Activated CD8-positive, alpha-beta memory T cell treated with anti-CD3 and anti-CD28 coated beads, Interleukin-2, amount 10 ng/mL, durations not matched to agents 7 days and 5 days (primary cell): ENCODE results near the gene PBX1. TPM values are rescaled to one million over a fixed set of nuclear protein-coding genes. Genes with fewer than 3 reads are reported as not detected.

Experiments
- ATAC-seq: fragments of 150-1000 bp; cut with Tn5 transposase; one replicate; pipeline ENCODE4 v1.10.0; 2021; ENCODE audit warnings: moderate library complexity
- CTCF ChIA-PET: fragments of 350-600 bp; sonication (Branson Sonifier 250); formaldehyde crosslinking; loops from one replicate; lab custom pipeline; 2021; ENCODE audit warnings: antibody characterized with exemption; lab: Charles Lee
- DNase-seq: peaks from one replicate; pipeline ENCODE4 v3.0.0-alpha.2; 2020
- H3K27ac Mint-ChIP-seq: one replicate; pipeline ENCODE4 v1.8.0; 2021; ENCODE audit warnings: mild to moderate bottlenecking, mixed read lengths
- H3K27me3 Mint-ChIP-seq: one replicate; pipeline ENCODE4 v1.8.0; 2021; ENCODE audit warnings: mixed read lengths
- H3K36me3 Mint-ChIP-seq: one replicate; pipeline ENCODE4 v1.8.0; 2021; ENCODE audit warnings: mild to moderate bottlenecking, mixed read lengths
- H3K4me1 Mint-ChIP-seq: one replicate; pipeline ENCODE4 v1.8.0; 2021; ENCODE audit warnings: mixed read lengths
- H3K4me3 Mint-ChIP-seq: one replicate; pipeline ENCODE4 v1.8.0; 2021; ENCODE audit warnings: mild to moderate bottlenecking, moderate library complexity, mixed read lengths
- H3K9me3 Mint-ChIP-seq: one replicate; pipeline ENCODE4 v1.8.0; 2022; ENCODE audit warnings: low read depth, mixed read lengths
- total RNA-seq, 2 experiments: library from RNA; stranded (reverse); gene quantifications; one replicate each; pipeline ENCODE4 v1.2.3, GENCODE V29; 2021

The PBX1 gene
- total RNA-seq, 2 experiments from 2014 or later = not detected

DNA sequence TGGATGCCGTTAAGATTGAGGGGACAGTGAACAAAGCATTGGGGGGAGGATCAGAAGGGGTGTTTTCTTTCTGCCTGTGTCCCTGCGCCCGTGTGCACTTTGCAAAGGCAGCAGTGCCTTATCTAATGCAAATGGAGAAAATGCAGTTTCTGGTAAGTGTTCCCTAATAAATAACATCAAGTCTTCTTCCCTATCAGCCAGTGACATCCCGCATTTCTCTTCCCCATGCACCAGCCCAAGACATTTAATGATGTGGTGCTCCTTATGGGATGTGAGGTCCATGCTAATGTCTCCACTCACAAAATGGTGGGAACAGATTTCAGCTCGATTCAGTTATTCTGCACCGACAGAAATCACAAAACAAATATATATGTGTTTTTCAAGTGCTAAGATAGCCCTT is 111.8 kb downstream of the PBX1 start:
- DNase-seq = no peak
- no peak overlapping the region for H3K4me3 Mint-ChIP-seq
- no peak for ATAC-seq
- no peaks in the 10 kb centered on the region for H3K36me3 Mint-ChIP-seq
- H3K27me3 Mint-ChIP-seq = no peaks in the 10 kb centered on the region
- H3K4me1 Mint-ChIP-seq = no peaks in the 10 kb centered on the region
- CTCF ChIA-PET = no interaction called here
- H3K27ac Mint-ChIP-seq = no peak overlapping the region
- peaks cover 8% of the 10 kb centered on the region for H3K9me3 Mint-ChIP-seq

DNA sequence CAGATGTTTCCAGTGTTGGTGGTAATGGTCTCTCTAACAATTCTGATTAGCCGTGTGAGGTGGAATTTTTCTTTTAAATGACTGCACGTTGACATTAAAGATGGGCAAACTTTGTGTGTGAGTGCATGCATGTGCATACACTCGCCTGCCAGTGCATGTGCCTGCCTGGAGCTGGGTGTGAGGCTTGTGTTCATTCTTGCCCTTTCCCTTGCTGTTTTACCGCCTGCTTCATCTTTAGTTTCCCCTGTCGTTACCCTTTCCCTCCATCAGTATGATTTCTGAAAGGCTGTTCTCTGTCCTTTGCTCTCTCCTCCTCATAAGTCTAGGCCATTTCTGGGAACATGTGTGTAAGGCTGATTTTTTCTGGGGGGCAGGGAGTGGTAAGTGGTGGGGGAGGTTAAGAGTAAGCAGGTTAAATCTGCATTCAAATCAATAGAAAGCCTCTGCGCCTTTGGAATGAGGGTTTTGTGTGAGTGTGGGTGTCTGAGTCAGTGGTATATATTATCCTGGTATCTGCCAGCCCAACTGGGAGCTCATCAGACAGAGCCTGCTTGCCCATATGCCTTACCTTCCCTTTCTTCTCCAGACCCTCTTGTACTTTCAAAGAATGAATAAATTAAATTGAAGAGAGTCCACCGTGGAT is 112.5 kb downstream of the PBX1 start:
- no peak overlapping the region for H3K27ac Mint-ChIP-seq
- DNase-seq (no peak), ATAC-seq (no peak)
- no peaks in the 10 kb centered on the region for H3K27me3 Mint-ChIP-seq
- H3K4me1 Mint-ChIP-seq = no peaks in the 10 kb centered on the region
- CTCF ChIA-PET = no interaction called here
- H3K36me3 Mint-ChIP-seq = no peaks in the 10 kb centered on the region
- no peak overlapping the region for H3K4me3 Mint-ChIP-seq
- H3K9me3 Mint-ChIP-seq = peaks cover 9% of the 10 kb centered on the region

DNA sequence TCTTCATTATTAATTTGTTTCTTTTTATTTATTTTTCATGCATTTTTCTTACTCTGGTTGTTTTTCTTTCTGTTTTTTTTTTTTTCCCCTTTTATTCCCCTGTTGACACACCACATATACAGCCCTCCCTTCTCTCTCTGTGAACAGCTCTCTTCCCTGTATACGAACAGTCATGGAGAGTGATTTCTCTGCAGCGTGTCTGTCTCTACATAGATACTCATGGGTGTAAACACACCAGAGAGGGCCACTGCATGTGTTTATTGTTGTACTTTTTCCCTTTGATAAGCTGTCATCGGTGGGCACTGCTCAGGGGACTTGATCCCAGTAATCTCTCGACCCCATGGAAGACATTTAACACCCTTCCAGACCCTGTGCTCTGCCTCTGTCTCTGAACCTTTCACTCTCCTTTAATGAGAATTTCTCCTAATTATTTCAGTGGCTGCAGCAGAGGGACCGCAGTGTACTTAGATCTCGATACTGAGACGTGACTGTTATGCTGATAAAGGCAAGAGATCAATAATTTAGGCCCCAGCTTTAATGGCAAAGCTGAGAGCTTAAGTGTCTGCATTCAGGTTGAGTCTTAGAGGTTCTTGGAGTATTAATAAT is 113.1 kb downstream of the PBX1 start:
- H3K4me1 Mint-ChIP-seq = no peaks in the 10 kb centered on the region
- DNase-seq = no peak
- CTCF ChIA-PET = no interaction called here
- no peak overlapping the region for H3K27ac Mint-ChIP-seq
- H3K4me3 Mint-ChIP-seq = no peak overlapping the region
- H3K36me3 Mint-ChIP-seq = no peaks in the 10 kb centered on the region
- H3K27me3 Mint-ChIP-seq = no peaks in the 10 kb centered on the region
- peaks cover 9% of the 10 kb centered on the region for H3K9me3 Mint-ChIP-seq
- no peak for ATAC-seq

DNA sequence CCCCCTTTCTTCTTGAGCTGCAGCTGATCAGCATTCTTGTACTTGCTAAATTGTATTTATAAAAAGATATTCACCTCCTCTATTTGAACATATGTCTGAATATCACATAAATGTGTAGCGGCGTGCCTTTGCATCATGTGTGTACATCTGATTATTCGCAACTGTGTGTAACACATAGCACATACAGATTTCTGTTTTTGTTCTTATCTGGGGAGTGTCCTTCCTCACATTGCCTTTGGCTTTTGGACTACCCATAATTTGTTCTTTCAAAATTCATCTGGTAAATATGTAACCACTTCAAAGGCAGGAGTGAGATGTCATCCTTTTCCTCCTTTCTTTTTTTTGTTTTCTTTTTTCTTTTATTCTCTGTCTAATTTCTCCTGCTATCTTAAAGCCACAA is 113.6 kb downstream of the PBX1 start:
- CTCF ChIA-PET = no interaction called here
- Mint-ChIP-seq H3K36me3 (no peaks in the 10 kb centered on the region), H3K4me3 (no peak overlapping the region), H3K4me1 (no peaks in the 10 kb centered on the region), H3K27ac (no peak overlapping the region), H3K27me3 (no peaks in the 10 kb centered on the region), H3K9me3 (peaks cover 9% of the 10 kb centered on the region)
- DNase-seq (no peak), ATAC-seq (no peak)

DNA sequence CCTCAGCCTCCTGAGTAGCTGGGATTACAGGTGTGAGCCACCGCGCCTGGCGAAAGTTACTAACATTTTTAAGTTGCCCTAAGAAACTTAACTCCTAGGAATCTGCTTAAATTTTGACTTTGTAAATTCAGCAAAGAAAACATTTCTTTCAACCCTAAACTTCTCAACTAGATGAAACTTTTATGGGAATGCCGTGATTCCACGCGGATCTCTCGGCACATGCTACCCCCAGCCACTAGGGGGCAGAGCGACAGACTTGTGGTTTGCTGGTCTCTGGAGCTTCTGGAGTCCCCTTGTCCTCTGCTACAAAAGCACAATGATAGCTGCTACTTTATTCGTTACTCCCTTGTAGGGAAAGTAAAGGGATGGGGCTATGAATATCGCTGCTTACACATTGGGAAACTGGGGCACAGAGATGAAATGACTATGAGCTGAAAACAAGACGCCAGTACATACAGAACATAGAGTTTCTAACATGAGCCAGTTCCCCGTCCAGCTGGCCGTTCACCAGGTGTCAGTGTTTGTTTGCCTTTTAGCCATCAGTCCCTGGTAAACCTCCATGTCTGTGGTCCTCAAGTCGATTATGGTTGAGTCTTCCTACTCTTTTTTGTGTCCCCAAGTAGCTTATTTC is 114.7 kb downstream of the PBX1 start:
- no peak for DNase-seq
- H3K4me1 Mint-ChIP-seq = no peaks in the 10 kb centered on the region

DNA sequence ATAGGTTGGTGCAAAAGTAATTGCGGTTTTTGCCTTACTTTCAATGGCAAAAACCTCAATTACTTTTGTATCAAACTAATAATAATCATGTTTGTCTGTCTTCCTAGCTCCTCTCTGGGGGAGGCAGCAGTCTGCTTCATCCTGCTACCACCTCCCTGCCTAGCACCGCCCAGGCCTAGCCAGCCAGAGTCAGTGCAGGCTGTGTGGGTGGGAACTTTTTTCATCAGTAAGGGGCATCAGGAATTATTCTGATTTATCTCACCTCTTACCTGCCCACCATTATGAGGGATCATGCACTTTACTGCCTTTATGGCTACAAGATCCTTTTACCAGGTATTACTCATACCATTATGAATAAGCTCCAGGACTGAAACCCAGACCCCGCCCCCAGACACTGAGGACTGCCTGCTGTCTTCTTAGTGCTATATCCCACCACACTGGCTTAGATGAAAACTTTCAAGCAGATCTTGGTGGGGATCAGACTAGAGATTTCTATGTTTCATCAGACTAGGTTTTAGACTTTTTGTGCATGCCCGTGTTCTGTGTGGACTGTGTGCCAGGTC is 116.4 kb downstream of the PBX1 start:
- no peak for DNase-seq
- peaks cover 2% of the 10 kb centered on the region for H3K9me3 Mint-ChIP-seq
- no peak overlapping the region for H3K4me3 Mint-ChIP-seq
- CTCF ChIA-PET = no interaction called here
- no peak for ATAC-seq
- no peaks in the 10 kb centered on the region for H3K36me3 Mint-ChIP-seq
- H3K27me3 Mint-ChIP-seq = no peaks in the 10 kb centered on the region
- H3K27ac Mint-ChIP-seq = no peak overlapping the region
- no peaks in the 10 kb centered on the region for H3K4me1 Mint-ChIP-seq

More for the DNA sequence above, 114.7 kb downstream of the PBX1 start:
- no peak overlapping the region for H3K27ac Mint-ChIP-seq
- no peak for ATAC-seq
- CTCF ChIA-PET = interaction anchor here (1.3 kb wide), 1 partner anchor 8 kb away, joined by 4 read pairs; no protein-coding TSS in a partner anchor
- H3K27me3 Mint-ChIP-seq = no peaks in the 10 kb centered on the region
- H3K36me3 Mint-ChIP-seq = no peaks in the 10 kb centered on the region
- H3K9me3 Mint-ChIP-seq = peaks cover 9% of the 10 kb centered on the region
- H3K4me3 Mint-ChIP-seq = no peak overlapping the region

DNA sequence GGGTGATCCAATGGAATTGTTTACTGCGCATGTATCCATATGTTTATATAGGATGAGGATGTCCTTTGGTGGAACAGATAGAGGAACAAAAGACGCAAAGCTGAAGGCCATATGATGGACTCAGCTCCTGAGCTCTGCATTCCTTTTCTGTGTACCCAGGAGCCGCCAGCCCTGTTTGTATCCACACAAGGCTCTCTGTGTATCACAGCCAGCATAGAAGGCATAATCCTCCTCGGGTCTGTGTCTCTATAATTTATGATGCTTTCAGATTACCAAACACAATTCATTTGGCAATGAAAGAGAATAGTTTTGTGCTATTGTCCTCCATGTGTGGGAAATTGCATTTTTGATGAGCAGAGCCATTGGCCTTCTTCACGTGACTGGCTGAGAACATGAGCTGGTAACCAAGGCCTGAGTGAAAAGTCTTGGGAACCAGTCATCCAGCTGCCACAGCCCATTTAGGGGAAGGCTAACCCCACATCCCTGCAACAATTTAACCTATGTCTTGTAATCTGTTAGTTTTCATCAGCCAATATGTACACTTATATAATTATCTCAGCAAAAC is 119.2 kb downstream of the PBX1 start:
- Mint-ChIP-seq H3K4me1 (no peaks in the 10 kb centered on the region), H3K4me3 (no peak overlapping the region), H3K27me3 (no peaks in the 10 kb centered on the region), H3K27ac (no peak overlapping the region), H3K36me3 (no peaks in the 10 kb centered on the region), H3K9me3 (peaks cover 2% of the 10 kb centered on the region)
- no peak for DNase-seq
- CTCF ChIA-PET = no interaction called here
- ATAC-seq = no peak

DNA sequence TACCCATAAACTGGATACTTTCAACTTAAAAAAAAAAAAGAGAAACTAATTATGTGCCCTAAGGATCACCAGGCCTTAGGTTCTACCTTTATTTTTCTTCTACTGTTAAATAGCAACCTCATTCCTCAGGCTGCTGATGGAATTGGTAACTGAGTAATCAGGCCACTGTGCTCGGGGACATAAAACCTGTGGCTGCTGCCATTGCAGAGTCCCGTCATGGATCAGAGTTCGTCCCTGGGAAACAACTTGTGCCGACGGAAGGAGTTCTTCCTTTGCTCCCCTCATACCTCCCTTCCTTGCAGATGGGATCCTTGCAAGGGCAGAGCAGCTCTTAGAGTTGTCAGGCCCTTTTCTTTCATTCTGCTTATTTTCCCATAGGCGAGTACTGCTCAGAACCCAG is 123.6 kb downstream of the PBX1 start:
- H3K4me1 Mint-ChIP-seq = no peaks in the 10 kb centered on the region
- no peaks in the 10 kb centered on the region for H3K9me3 Mint-ChIP-seq
- H3K36me3 Mint-ChIP-seq = no peaks in the 10 kb centered on the region
- DNase-seq (no peak), ATAC-seq (no peak)
- CTCF ChIA-PET = interaction anchor here (0.9 kb wide), 1 partner anchor 9 kb away, joined by 4 read pairs; no protein-coding TSS in a partner anchor
- no peak overlapping the region for H3K4me3 Mint-ChIP-seq
- no peaks in the 10 kb centered on the region for H3K27me3 Mint-ChIP-seq
- no peak overlapping the region for H3K27ac Mint-ChIP-seq

DNA sequence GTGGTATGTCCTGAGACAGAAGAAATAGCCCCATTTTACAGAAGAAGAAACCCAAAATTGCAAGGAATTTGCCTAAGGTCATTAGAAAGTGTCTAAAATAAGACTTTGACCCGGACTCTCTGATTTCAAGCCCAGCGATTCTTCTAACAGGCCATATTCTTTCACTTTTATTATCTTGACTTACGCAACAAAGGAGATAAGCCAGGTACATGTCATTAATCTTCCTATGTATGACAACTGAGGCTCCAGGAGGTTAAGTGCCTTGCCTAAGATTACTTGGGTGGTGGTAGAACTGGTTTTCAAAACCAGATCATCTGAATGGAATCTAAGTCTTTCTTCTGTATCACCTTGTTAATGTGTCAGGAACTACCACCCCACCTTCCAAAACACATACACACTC is 124.3 kb downstream of the PBX1 start:
- no peak for DNase-seq
- Mint-ChIP-seq H3K36me3 (no peaks in the 10 kb centered on the region), H3K4me1 (no peaks in the 10 kb centered on the region), H3K4me3 (no peak overlapping the region), H3K9me3 (no peaks in the 10 kb centered on the region), H3K27me3 (no peaks in the 10 kb centered on the region), H3K27ac (no peak overlapping the region)
- no peak for ATAC-seq
- CTCF ChIA-PET = no interaction called here

DNA sequence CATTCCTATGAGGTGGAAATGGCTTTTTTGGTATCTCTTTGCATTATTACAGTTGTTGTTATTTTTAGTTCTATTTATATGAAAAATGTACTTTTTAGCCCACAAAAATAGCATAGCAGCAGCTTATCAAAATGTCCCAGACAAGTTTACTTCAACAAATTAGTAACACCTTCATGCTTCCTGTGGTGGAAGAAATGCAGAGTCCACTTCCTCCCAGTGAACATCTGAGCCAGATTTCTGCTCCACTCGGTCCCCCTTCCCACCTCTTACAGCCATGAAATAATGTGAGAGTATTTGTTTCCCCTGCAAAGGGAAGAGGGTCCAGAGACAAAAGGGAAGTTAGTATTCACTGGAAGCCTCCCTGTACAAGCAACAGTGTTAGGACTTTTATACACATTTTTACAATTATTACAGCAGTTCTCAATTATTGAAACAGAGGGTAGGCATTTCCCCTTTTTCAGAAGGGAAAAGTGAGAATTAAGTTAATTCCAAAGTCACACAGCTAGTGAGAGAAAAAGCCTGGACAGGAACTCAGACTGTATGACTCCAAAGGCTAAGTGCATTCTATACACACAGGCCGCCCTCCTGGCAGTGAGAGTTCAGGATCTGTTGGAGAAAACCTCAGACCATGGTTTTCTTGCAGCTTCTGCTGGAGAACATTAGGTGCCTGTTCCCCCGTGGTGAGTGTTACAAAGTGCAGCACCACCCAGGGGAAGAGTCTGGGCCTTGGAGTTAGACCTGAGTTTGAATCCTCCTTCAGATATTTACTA is 126.5 kb downstream of the PBX1 start:
- Mint-ChIP-seq H3K4me1 (no peaks in the 10 kb centered on the region), H3K4me3 (no peak overlapping the region), H3K27me3 (no peaks in the 10 kb centered on the region), H3K9me3 (no peaks in the 10 kb centered on the region), H3K36me3 (no peaks in the 10 kb centered on the region), H3K27ac (no peak overlapping the region)
- ATAC-seq (no peak), DNase-seq (no peak)
- CTCF ChIA-PET = no interaction called here

DNA sequence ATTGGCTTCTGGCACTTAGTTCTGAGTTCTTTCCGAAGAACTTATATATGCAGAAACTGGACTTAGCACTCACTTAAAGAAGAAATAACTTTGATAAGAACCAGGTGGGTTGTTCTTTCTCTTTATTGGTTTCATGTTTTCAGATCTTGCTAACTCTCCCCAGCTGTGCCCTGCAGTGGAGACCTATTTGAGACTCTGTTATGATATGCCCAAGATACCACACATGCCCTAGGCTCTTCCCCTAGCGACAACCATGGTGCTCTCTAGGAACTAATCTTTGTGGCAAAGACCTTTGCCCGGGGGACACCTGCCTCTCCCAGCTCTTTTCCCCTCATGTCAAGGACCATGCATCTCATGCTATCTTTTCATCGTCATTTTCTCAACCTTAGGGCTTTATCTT is 128.8 kb downstream of the PBX1 start:
- CTCF ChIA-PET = no interaction called here
- Mint-ChIP-seq H3K4me3 (no peak overlapping the region), H3K27ac (no peak overlapping the region), H3K27me3 (no peaks in the 10 kb centered on the region), H3K4me1 (no peaks in the 10 kb centered on the region), H3K9me3 (no peaks in the 10 kb centered on the region), H3K36me3 (no peaks in the 10 kb centered on the region)
- DNase-seq (no peak), ATAC-seq (no peak)

DNA sequence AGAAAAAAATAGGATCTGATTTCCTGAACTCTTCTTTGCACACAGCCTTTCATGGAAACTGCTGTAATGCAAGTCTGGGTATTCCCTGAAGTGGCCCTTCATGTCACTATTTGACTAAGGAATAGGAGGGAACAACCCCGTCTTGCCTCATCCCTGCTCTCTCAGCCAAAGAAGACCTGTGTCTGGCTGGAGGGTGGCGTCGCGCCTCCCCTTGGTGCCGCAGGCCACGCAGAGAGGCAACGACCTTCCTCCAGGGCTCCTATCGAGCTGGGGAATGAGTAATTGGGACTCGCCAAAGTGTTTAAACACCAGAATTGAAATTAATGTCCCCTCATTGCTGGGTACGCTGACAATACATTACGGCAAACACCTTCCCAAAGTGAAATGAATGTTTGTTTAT is 129.8 kb downstream of the PBX1 start:
- H3K27ac Mint-ChIP-seq = no peak overlapping the region
- H3K4me1 Mint-ChIP-seq = no peaks in the 10 kb centered on the region
- no peak overlapping the region for H3K4me3 Mint-ChIP-seq
- no peak for ATAC-seq
- CTCF ChIA-PET = no interaction called here
- no peak for DNase-seq
- H3K27me3 Mint-ChIP-seq = no peaks in the 10 kb centered on the region
- H3K36me3 Mint-ChIP-seq = no peaks in the 10 kb centered on the region
- no peaks in the 10 kb centered on the region for H3K9me3 Mint-ChIP-seq
